IMR-90 (cell line): ENCODE results near the gene NRP1. TPM values are rescaled to one million over a fixed set of nuclear protein-coding genes. Genes with fewer than 3 reads are reported as not detected.

Experiments
- ATAC-seq: fragments of 200-7000 bp; cut with Tn5 transposase; 2 replicates; pipeline ENCODE4 v1.9.1; 2020; ENCODE audit warnings: low read depth, mild to moderate bottlenecking, moderate library complexity
- BruUV-seq: library from RNA; stranded (reverse); fragments of 400-500 nt; replicated peaks from 2 replicates; lab custom pipeline; 2021; lab: Mats Ljungman, UMichigan
- CTCF ChIA-PET: fragments of 300-600 bp; formaldehyde crosslinking; extraction: SDS; loops from one replicate; lab custom pipeline; 2021; ENCODE audit warnings: antibody characterized with exemption; lab: Yijun Ruan, JAX
- POLR2A ChIA-PET: fragments of 300-600 bp; sonication (Branson Sonifier 250); formaldehyde crosslinking; loops from one replicate; lab custom pipeline; 2022; ENCODE audit warnings: antibody characterized with exemption; ENCODE audit not compliant: unreplicated experiment; lab: Charles Lee
- DNase-seq: peaks from one replicate; pipeline ENCODE4 v3.0.0; 2013
- H2AFZ ChIP-seq: replicated peaks from 2 replicates; pipeline ENCODE3; 2013; ENCODE audit warnings: low read length, mild to moderate bottlenecking; ENCODE audit not compliant: poor library complexity
- H2AK5ac ChIP-seq: 2 replicates; pipeline ENCODE4 v1.6.1; 2013; ENCODE audit warnings: low read depth, low read length, inconsistent platforms
- H2AK9ac ChIP-seq: replicated peaks from 2 replicates; pipeline ENCODE3; 2013; ENCODE audit warnings: mild to moderate bottlenecking, low read depth, low read length, moderate library complexity; ENCODE audit not compliant: poor library complexity
- H2BK120ac ChIP-seq: 2 replicates; pipeline ENCODE4 v1.6.1; 2013; ENCODE audit warnings: low read depth, low read length, inconsistent platforms
- H2BK15ac ChIP-seq: 3 replicates; pipeline ENCODE4 v1.6.1; 2013; ENCODE audit warnings: low read depth, low read length, inconsistent platforms
- H2BK20ac ChIP-seq: 2 replicates; pipeline ENCODE4 v1.6.1; 2013; ENCODE audit warnings: low read depth, mild to moderate bottlenecking, inconsistent platforms, low read length, moderate library complexity
- H2BK5ac ChIP-seq: 2 replicates; pipeline ENCODE4 v1.6.1; 2013; ENCODE audit warnings: mild to moderate bottlenecking, low read depth, low read length, inconsistent platforms; ENCODE audit not compliant: poor library complexity, severe bottlenecking
- H3K14ac ChIP-seq: replicated peaks from 2 replicates; pipeline ENCODE4 v1.6.1; 2013; ENCODE audit warnings: low read depth, low read length, inconsistent platforms
- H3K18ac ChIP-seq: 2 replicates; pipeline ENCODE4 v1.6.1; 2013; ENCODE audit warnings: low read depth, low read length, control low read depth
- H3K23ac ChIP-seq: 2 replicates; pipeline ENCODE4 v1.6.1; 2013; ENCODE audit warnings: low read depth, low read length, inconsistent platforms
- H3K27ac ChIP-seq: 2 replicates; pipeline ENCODE4 v1.5.1; 2013; ENCODE audit warnings: mild to moderate bottlenecking, control low read depth, low read length; ENCODE audit not compliant: insufficient read depth
- H3K27me3 ChIP-seq: 2 replicates; pipeline ENCODE4 v1.6.1; 2013; ENCODE audit warnings: low read length; ENCODE audit not compliant: control insufficient read depth, insufficient read depth
- H3K36me3 ChIP-seq: 2 replicates; pipeline ENCODE4 v1.6.1; 2013; ENCODE audit warnings: low read length, mixed read lengths; ENCODE audit not compliant: control insufficient read depth, insufficient read depth
- H3K4ac ChIP-seq: 2 replicates; pipeline ENCODE4 v1.6.1; 2013; ENCODE audit warnings: low read depth, low read length, inconsistent platforms
- H3K4me1 ChIP-seq: 2 replicates; pipeline ENCODE4 v1.6.1; 2013; ENCODE audit warnings: low read length, mixed read lengths; ENCODE audit not compliant: control insufficient read depth, insufficient read depth
- H3K4me2 ChIP-seq: 2 replicates; pipeline ENCODE4 v1.6.1; 2013; ENCODE audit warnings: low read depth, mild to moderate bottlenecking, control low read depth, low read length, moderate library complexity
- H3K4me3 ChIP-seq: 2 replicates; pipeline ENCODE4 v1.5.1; 2013; ENCODE audit warnings: low read depth, mild to moderate bottlenecking, control low read depth, low read length, moderate library complexity; ENCODE audit not compliant: insufficient read depth
- H3K56ac ChIP-seq: 2 replicates; pipeline ENCODE4 v1.6.1; 2013; ENCODE audit warnings: low read length, inconsistent platforms; ENCODE audit not compliant: insufficient read depth; ENCODE audit errors: extremely low read depth
- H3K79me1 ChIP-seq, 2 experiments: 2 replicates each; pipeline ENCODE4 v1.6.1; 2013; ENCODE audit warnings: low read length in 2 of 2, inconsistent platforms in 1 of 2, low read depth in 1 of 2
- H3K9ac ChIP-seq: 2 replicates; pipeline ENCODE4 v1.6.1; 2013; ENCODE audit warnings: low read depth, low read length, control low read depth
- H3K9me1 ChIP-seq: 2 replicates; pipeline ENCODE4 v1.6.1; 2013; ENCODE audit warnings: low read length, inconsistent platforms; ENCODE audit not compliant: insufficient read depth
- H3K9me3 ChIP-seq: 2 replicates; pipeline ENCODE4 v1.6.1; 2013; ENCODE audit warnings: low read length; ENCODE audit not compliant: control insufficient read depth, insufficient read depth
- H4K20me1 ChIP-seq: 2 replicates; pipeline ENCODE4 v1.6.1; 2013; ENCODE audit warnings: low read length, inconsistent platforms; ENCODE audit not compliant: insufficient read depth
- H4K5ac ChIP-seq: 2 replicates; pipeline ENCODE4 v1.6.1; 2013; ENCODE audit warnings: mild to moderate bottlenecking, low read depth, low read length, control low read depth
- H4K8ac ChIP-seq, 2 experiments: 2 replicates each; pipeline ENCODE4 v1.6.1; 2013; ENCODE audit warnings: low read depth in 2 of 2, low read length in 2 of 2, control low read depth in 1 of 2, inconsistent platforms in 1 of 2
- H4K91ac ChIP-seq: 2 replicates; pipeline ENCODE4 v1.6.1; 2013; ENCODE audit warnings: low read depth, low read length, inconsistent platforms; ENCODE audit not compliant: insufficient read depth
- CEBPB ChIP-seq: IDR thresholded peaks from 2 replicates; pipeline ENCODE4 v1.6.1; 2012; ENCODE audit warnings: low read depth, low read length, improper control_type of control experiment
- FOS ChIP-seq: fragments of 150-350 bp; IDR thresholded peaks from 2 replicates; pipeline ENCODE4 v1.6.1; 2016; ENCODE audit warnings: low read depth, low read length
- MAZ ChIP-seq: IDR thresholded peaks from 2 replicates; pipeline ENCODE4 v1.6.1; 2012; ENCODE audit warnings: low read depth, mild to moderate bottlenecking, low read length, improper control_type of control experiment, moderate library complexity, borderline replicate concordance
- MXI1 ChIP-seq: IDR thresholded peaks from 2 replicates; pipeline ENCODE4 v1.6.1; 2012; ENCODE audit warnings: low read depth, mild to moderate bottlenecking, low read length, moderate library complexity, borderline replicate concordance
- RFX5 ChIP-seq: IDR thresholded peaks from 2 replicates; pipeline ENCODE4 v1.8.0; 2012; ENCODE audit warnings: low read depth, mild to moderate bottlenecking, low read length, moderate library complexity
- WGBS, 2 experiments: methylation state at CpG; one replicate each; pipeline versions ENCODE4 v1.1.5 to v1.1.7; 2013; ENCODE audit warnings: missing lambda C conversion rate in 2 of 2; ENCODE audit not compliant: insufficient read length in 1 of 2; ENCODE audit errors: extremely low coverage in 2 of 2; 5-methylcytosine and 5-hydroxymethylcytosine counted together
- dilution Hi-C: fragments of 300-500 bp; cut with HindIII; formaldehyde crosslinking; loops from one replicate; pipeline ENCODE4 v1.14.3; 2018; ENCODE audit warnings: low sequenced_read_pairs; ENCODE audit not compliant: unreplicated experiment
- in situ Hi-C: fragments of 300-500 bp; cut with MboI; formaldehyde crosslinking; loops from 3 replicates; pipeline ENCODE4 v1.14.3; 2019; ENCODE audit warnings: low sequenced_read_pairs, inconsistent platforms, mixed read lengths
- intact Hi-C: fragments of 100-400 bp; cut with micrococcal nuclease; formaldehyde crosslinking; loops from 2 replicates; pipeline ENCODE4 v1.10.0; 2022
- polyA plus RNA-seq, 3 experiments: library from polyadenylated mRNA; depleted of rRNA; stranded (reverse); fragments of >200 nt; gene quantifications; 2 replicates each; pipeline ENCODE4 v1.2.3, GENCODE V29; 2012; ENCODE audit warnings: low replicate concordance in 1 of 3
- total RNA-seq: library from RNA; depleted of rRNA; stranded (reverse); fragments of >200 nt; gene quantifications from 2 replicates; pipeline ENCODE4 v1.2.3, GENCODE V29; 2012

NRP1 gene
- total and polyA plus RNA-seq, 2 of the 4 experiments (the other 2 are of a cell fraction) = 108 to 227 TPM

DNA sequence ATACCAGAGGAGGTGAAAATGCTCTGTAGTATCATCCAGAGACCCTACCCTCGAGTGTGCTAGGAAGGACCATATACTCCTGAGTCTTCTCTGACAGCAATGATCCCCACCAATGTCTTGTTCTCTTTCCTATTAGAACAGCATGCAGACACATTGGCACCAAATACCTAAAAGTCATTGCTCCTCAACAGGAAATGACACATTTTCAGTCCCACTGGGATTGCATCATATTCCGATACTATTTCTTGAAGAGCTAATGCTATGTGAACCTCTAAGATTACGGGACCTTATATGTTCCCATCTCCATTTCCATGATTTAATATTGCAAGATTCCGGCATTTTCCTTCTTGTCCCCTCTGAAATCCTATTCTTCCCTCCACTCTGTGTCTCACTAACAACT, 177.4 kb downstream of the NRP1 start:
- peak overlapping the region; percentile 77 for H4K91ac ChIP-seq
- 0 out of 2 replicates have a peak, but pooled peaks cover 8% of the 10 kb centered on the region for H3K9me1 ChIP-seq
- DNase-seq = peak; percentile 68
- intact Hi-C loops (loop anchor here (10.0 kb wide), 1 partner anchor 362 kb away; no protein-coding TSS in a partner anchor), dilution Hi-C loops (no loop called here), in situ Hi-C loops (loop anchor here (10.0 kb wide), 1 partner anchor 142 kb away; no protein-coding TSS in a partner anchor)
- peak overlapping the region; percentile 72 for H2AK5ac ChIP-seq
- H3K79me1 ChIP-seq = no peaks in the 10 kb centered on the region
- H3K56ac ChIP-seq = peak overlapping the region; percentile 42
- H2AFZ ChIP-seq = no peak overlapping the region
- 0 out of 2 replicates have a peak overlapping the region, but pooled peaks have one; percentile 9 for H3K23ac ChIP-seq
- no peaks in the 10 kb centered on the region for H4K20me1 ChIP-seq
- no peak overlapping the region for H3K4me2 ChIP-seq
- H2BK120ac ChIP-seq = peak overlapping the region; percentile 78
- TF ChIP-seq MAZ (no peak), RFX5 (no peak), FOS (no peak), CEBPB (peak; percentile 97), MXI1 (no peak)
- no TSS peak for BruUV-seq
- POLR2A ChIA-PET = no interaction called here
- peaks cover 9% of the 10 kb centered on the region for H3K4me1 ChIP-seq
- H3K18ac ChIP-seq = peak overlapping the region; percentile 69
- peak overlapping the region; percentile 78 for H2BK5ac ChIP-seq
- no CpG with 5 or more reads among the region's 4 CpGs for WGBS, 2 experiments
- H2AK9ac ChIP-seq = no peak overlapping the region
- no peaks in the 10 kb centered on the region for H3K9me3 ChIP-seq
- no peak overlapping the region; the same call in 1 of the 2 replicates for H3K9ac ChIP-seq
- peak overlapping the region; percentile 6; the same call in 1 of the 2 replicates for H3K14ac ChIP-seq
- ATAC-seq = no peak
- H2BK15ac ChIP-seq = peak overlapping the region; percentile 87
- no peaks in the 10 kb centered on the region for H3K27me3 ChIP-seq
- peak overlapping the region; percentile 39; the same call in 1 of the 2 replicates for H3K27ac ChIP-seq
- no peaks in the 10 kb centered on the region for H3K36me3 ChIP-seq
- peak overlapping the region; percentile 41 to 75 for H4K8ac ChIP-seq
- H2BK20ac ChIP-seq = peak overlapping the region; percentile 38
- CTCF ChIA-PET = interaction anchor here (0.6 kb wide), 2 partner anchors 38 to 304 kb away, joined by 3 to 7 read pairs; no protein-coding TSS in a partner anchor
- H4K5ac ChIP-seq = peak overlapping the region; percentile 88; the same call in 1 of the 2 replicates
- no peak overlapping the region for H3K4me3 ChIP-seq
- peak overlapping the region; percentile 87 for H3K4ac ChIP-seq
